ENCODE results near the gene JARID2.

GRCh38 chr6:15374119-15374518, 128.2 kb downstream of the JARID2 start:
- no peak for TF ChIP-seq CTCF (IDR thresholded peaks at IDR 0.05 in 2 of 3, conservative IDR thresholded peaks at IDR 0.05 in 1 of 3; ENCODE audit: borderline replicate concordance in 1 of 3, insufficient read depth in 1 of 3, low read depth in 2 of 3, low read length in 2 of 3)
- no peak for TF ChIP-seq TCF7L2 (IDR thresholded peaks at IDR 0.05; ENCODE audit: borderline replicate concordance, extremely low read depth, insufficient read depth, insufficient read length)
